ENCODE measurements around the gene BDP1.
"Not testable (repeated sequence)": the region's sequence is repeated elsewhere in the genome, so short reads cannot be mapped to it uniquely, and the experiment has no call there.

DNA sequence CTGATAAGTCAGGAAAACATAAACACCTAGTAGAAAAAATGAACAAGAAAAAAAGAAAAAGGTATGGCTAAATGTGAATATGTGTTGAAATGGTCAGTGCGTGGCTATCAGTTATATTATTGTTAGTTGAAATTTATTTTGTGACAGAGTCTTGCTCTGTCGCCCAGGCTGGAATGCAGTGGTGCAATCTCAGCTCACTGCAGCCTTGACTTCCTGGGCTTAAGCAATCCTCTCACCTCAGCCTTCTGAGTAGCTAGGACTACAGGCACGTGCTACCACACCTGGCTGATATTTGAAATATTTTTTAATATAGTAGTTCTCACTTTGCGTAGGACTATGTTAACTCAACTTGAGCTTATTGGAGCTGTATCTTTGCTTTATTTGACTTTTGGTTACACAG, 38.8 kb downstream of the BDP1 start:
- TF ChIP-seq CSDC2 (CRISPR knock-in tag; IDR thresholded peaks at IDR 0.05); ESRRG (CRISPR knock-in tag; IDR thresholded peaks at IDR 0.05); ZC3H10 (CRISPR knock-in tag; IDR thresholded peaks at IDR 0.05); OSR1 (CRISPR knock-in tag; IDR thresholded peaks at IDR 0.05); BACH2 (CRISPR knock-in tag; IDR thresholded peaks at IDR 0.05; ENCODE audit: borderline replicate concordance); ISL1 (CRISPR knock-in tag; IDR thresholded peaks at IDR 0.05); ARNTL (CRISPR knock-in tag; IDR thresholded peaks at IDR 0.05; ENCODE audit: borderline replicate concordance, low read depth); SNAI2 (CRISPR knock-in tag; IDR thresholded peaks at IDR 0.05): not testable (repeated sequence)
- TF ChIP-seq, protein P1, sequence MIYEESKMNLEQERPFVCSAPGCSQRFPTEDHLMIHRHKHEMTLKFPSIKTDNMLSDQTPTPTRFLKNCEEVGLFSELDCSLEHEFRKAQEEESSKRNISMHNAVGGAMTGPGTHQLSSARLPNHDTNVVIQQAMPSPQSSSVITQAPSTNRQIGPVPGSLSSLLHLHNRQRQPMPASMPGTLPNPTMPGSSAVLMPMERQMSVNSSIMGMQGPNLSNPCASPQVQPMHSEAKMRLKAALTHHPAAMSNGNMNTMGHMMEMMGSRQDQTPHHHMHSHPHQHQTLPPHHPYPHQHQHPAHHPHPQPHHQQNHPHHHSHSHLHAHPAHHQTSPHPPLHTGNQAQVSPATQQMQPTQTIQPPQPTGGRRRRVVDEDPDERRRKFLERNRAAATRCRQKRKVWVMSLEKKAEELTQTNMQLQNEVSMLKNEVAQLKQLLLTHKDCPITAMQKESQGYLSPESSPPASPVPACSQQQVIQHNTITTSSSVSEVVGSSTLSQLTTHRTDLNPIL (CRISPR knock-in tag; IDR thresholded peaks at IDR 0.05; ENCODE audit: low read depth): not testable (repeated sequence)
